CD4-positive, alpha-beta T cell treated with Interleukin-2 at 100 ng/mL for 4 hours (primary cell): ENCODE data around the gene TMEM14C.

Experiments used
- DNase-seq: peaks from one replicate; pipeline ENCODE4 v3.0.0-alpha.2; 2020; ENCODE audit warnings: low spot score

Gene TMEM14C

DNA sequence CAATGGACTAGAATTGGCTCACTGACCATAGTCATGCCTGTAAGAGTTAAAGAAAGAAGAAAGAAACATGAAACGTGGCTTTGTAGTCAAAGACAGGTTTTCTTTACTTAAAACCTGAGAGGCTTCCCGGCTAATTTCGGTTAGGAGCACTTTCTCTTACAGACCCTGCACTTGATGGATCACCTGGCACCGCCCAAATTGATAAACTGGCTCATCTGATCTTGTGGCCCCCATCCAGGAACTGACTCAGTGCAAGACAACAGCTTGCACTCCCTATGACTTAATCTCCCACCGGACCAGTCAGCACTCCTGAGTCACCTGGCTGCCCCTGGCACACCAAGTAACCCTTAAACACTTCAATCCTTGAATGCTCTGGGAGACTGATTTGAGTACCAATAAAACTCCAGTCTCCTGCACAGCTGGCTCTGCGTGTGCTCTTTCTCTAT, 37.0 kb downstream of the TMEM14C start:
- DNase-seq = no peak

DNA sequence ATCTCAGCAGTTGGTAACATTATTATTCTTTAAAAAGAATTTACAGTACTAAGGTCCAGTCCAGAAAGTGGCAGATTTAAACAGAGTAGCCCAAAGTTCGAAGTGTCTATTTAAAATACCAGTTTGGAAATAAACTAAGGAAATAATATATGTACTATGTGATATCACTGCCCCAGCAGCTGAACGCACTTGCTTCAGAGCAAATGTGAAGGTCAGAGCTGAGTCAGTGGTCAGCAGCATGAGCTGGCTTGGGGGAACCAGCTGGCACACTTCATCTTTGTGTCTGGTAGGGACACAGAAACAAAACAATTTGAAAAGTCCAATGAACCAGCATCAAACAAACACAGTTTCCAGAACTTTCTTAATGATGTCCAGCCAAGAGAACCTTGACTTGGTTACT, 40.1 kb downstream of the TMEM14C start:
- DNase-seq = no peak

DNA sequence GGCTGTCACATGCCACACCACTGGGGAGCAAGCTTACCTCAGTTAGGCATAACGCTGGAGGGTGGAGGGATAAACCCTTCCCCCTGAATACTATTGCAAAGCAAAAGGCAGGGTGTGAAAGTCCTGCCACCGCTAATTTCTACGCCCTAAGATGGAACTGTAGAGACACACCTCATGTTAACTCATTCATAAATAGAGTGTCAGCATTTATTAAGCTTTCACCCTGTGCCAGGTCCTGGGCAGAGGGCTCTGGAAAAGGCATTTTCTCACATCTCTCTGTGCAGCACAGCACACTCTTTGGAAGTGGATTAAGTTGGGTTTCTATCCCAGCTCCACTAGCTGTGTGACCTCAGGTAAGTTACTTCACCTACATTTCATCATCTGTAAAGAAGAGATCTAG, 46.5 kb downstream of the TMEM14C start:
- no peak for DNase-seq

DNA sequence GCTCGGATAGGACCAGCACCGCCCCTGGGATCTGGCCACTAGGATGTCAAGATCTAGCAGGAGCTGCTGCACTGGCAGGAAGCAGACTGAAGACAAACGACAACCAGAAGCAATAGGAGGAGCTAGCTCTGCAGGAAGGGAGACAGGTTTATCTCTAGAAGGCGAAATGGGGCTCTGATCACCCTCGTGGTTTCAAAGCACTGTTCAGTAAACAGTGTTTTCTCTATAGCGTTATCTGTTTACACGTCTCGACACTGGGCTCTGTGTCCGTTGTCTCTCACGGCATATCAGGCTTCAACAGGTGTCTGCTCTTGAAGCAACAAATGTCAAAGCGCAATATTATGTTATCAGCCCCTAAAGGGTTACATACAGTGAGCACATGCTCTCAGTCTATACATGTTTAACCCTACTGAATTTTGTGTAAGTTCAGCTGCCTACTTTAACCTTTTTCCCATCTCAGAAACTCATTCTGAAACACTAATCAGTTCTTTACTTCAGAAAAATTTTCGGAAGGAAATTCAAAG, 48.6 kb downstream of the TMEM14C start:
- DNase-seq = no peak

DNA sequence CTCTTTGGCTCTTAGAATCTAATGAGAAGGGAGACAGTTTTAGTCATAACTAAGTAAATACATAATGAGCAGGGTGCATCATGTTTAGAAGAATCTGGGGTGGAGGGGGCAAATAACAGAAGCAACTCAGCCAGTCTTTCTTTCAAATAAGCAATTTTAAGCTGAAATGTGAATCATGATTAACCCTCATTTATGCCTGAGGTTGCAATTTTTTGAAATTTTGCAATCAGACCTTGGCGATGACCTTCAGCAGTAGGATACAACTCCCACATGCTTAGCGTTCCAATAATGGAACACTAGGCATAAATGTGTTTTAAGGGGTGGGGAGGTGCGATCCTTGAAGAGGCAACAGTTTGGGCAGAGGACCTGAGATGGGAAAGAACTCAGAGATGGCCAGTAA, 55.4 kb downstream of the TMEM14C start:
- no peak for DNase-seq

DNA sequence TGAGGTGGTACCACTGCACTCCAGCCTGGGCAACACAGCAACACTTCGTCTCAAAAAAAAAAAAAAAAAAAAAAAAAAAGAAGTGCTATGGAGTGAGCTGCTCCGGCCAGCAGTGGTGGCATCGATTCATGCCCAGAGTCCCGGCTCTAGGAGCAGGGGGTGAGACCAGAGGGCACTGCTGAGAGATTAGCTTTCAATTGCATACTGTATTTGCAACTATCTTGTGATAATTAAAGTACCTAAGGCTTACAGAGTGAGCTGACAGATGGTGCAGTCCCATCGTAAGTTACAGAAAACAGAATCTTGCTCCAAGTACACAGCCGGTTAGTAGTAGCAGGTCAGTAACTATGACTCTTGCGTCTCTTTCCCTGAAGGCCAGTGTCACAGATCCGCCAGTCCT, 56.2 kb downstream of the TMEM14C start:
- no peak for DNase-seq
